Measurements from ENCODE around the gene WDR26.

The WDR26 gene

GRCh38 chr1:224458996-224459395 is 24.4 kb upstream of the WDR26 start:
- DNase-seq (ENCODE audit: low read depth): no peak
- TF ChIP-seq CTCF (conservative IDR thresholded peaks at IDR 0.05; ENCODE audit: low read depth, low read length): no peak

GRCh38 chr1:224458296-224458695 is 23.7 kb upstream of the WDR26 start:
- no peak for DNase-seq (ENCODE audit: low read depth)
- no peak overlapping the region for H3K4me3 ChIP-seq (ENCODE audit: low read length)
- TF ChIP-seq CTCF (conservative IDR thresholded peaks at IDR 0.05; ENCODE audit: low read depth, low read length): no peak

More at GRCh38 chr1:224458996-224459395, 24.4 kb upstream of the WDR26 start:
- H3K4me3 ChIP-seq (ENCODE audit: low read length): no peak overlapping the region

- no peak for TF ChIP-seq CTCF (conservative IDR thresholded peaks at IDR 0.05; ENCODE audit: low read depth, low read length)
- H3K4me3 ChIP-seq (ENCODE audit: low read length): no peak overlapping the region
- no peak for DNase-seq (ENCODE audit: low read depth)
These were observed 23.2 kb upstream of the WDR26 start for GRCh38 chr1:224457782-224458144.

- TF ChIP-seq CTCF (conservative IDR thresholded peaks at IDR 0.05; ENCODE audit: low read depth, low read length): no peak
- DNase-seq (ENCODE audit: low read depth): no peak
- H3K4me3 ChIP-seq (ENCODE audit: low read length): no peak overlapping the region
These were observed 22.0 kb upstream of the WDR26 start for GRCh38 chr1:224456637-224456953.

GRCh38 chr1:224454402-224455055 is 19.9 kb upstream of the WDR26 start:
- DNase-seq (ENCODE audit: low read depth): no peak
- TF ChIP-seq CTCF (conservative IDR thresholded peaks at IDR 0.05; ENCODE audit: low read depth, low read length): no peak
- H3K4me3 ChIP-seq (ENCODE audit: low read length): no peak overlapping the region

GRCh38 chr1:224450561-224451350 is 16.2 kb upstream of the WDR26 start:
- no peak for DNase-seq (ENCODE audit: low read depth)
- no peak for TF ChIP-seq CTCF (conservative IDR thresholded peaks at IDR 0.05; ENCODE audit: low read depth, low read length)
- H3K4me3 ChIP-seq (ENCODE audit: low read length): no peak overlapping the region

- no peak for DNase-seq (ENCODE audit: low read depth)
- H3K4me3 ChIP-seq (ENCODE audit: low read length): no peak overlapping the region
- no peak for TF ChIP-seq CTCF (conservative IDR thresholded peaks at IDR 0.05; ENCODE audit: low read depth, low read length)
These were observed 15.6 kb upstream of the WDR26 start for GRCh38 chr1:224450159-224450558.

All from retinal pigment epithelial cell (primary cell).